ENCODE results near the gene WNT6. TPM values are rescaled to one million over a fixed set of nuclear protein-coding genes. Genes with fewer than 3 reads are reported as not detected.

The WNT6 gene
- not detected for polyA plus RNA-seq (2012; ENCODE audit: low read depth, missing spikeins)

DNA sequence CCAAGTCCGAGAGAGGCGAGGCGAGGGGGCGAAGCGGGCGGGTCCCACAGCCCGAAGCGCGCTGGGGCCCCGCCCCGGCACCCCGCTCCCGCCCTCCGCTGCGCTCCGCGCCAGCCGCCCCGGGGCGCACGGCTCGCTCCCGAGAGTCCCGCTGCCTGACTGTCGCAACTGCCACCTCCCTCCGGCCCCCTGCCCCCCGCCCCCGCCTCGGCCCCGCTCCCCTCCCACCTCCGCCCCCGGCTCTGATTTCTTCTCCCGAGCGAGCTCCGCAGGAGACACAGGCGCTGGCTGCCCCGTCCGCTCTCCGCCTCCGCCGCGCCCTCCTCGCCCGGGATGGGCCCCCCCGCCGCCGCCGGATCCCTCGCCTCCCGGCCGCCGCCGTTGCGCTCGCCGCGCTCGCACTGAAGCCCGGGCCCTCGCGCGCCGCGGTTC lies at the start of gene WNT6:
WNT6 (plus strand) TSS at position 250 of the 432 bp plus-strand sequence. CDS start 233 bp downstream, outside the sequence.
- no peak for TF ChIP-seq POU2F2 (IDR thresholded peaks at IDR 0.05; ENCODE audit: low read depth, low read length)
- no peak for TF ChIP-seq PAX5 (IDR thresholded peaks at IDR 0.05; ENCODE audit: insufficient read depth, low read length, severe bottlenecking)
- TF ChIP-seq TAF1 (IDR thresholded peaks at IDR 0.05; ENCODE audit: low read depth, low read length) = no peak
- no peak for TF ChIP-seq SPI1 (IDR thresholded peaks at IDR 0.05; ENCODE audit: low read depth, low read length)
- no peak for TF ChIP-seq POLR2A (IDR thresholded peaks at IDR 0.05; ENCODE audit: low read depth, low read length)
- no peak for TF ChIP-seq POLR2AphosphoS5 (IDR thresholded peaks at IDR 0.05; ENCODE audit: low read depth, low read length)
- no peak for DNase-seq (ENCODE audit: insufficient read length, low spot score)
- no peak for FAIRE-seq

DNA sequence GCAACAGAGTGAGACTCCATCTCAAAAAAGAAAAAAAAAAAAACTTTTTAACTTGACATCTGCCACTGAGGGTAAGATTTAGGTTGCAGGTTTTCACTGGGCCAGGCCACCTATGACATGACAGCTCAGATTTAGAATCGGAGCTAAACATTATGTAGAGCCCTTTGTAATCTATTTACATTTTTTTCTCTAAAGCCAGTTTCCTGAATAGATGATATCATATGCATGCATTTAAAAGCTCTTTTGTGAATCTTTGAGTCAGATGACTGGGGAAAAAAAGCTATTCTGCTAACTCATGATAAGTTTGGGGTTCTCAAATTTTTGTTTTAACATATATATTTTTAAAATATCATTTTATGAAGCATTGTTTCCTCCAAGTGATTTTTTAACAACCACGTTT lies 49.3 kb upstream of the WNT6 start:
- no peak for DNase-seq (ENCODE audit: insufficient read length, low spot score)
- TF ChIP-seq POLR2AphosphoS5 (IDR thresholded peaks at IDR 0.05; ENCODE audit: low read depth, low read length) (no peak), POU2F2 (IDR thresholded peaks at IDR 0.05; ENCODE audit: low read depth, low read length) (no peak), PAX5 (IDR thresholded peaks at IDR 0.05; ENCODE audit: insufficient read depth, low read length, severe bottlenecking) (no peak), SPI1 (IDR thresholded peaks at IDR 0.05; ENCODE audit: low read depth, low read length) (no peak), TAF1 (IDR thresholded peaks at IDR 0.05; ENCODE audit: low read depth, low read length) (no peak), POLR2A (IDR thresholded peaks at IDR 0.05; ENCODE audit: low read depth, low read length) (no peak)
- FAIRE-seq = no peak

GRCh38 chr2:218811382-218811781 lies 48.2 kb upstream of the WNT6 start:
- no peak for DNase-seq (ENCODE audit: insufficient read length, low spot score)
- FAIRE-seq = no peak
- no peak for TF ChIP-seq POLR2A (IDR thresholded peaks at IDR 0.05; ENCODE audit: low read depth, low read length)
- TF ChIP-seq POLR2AphosphoS5 (IDR thresholded peaks at IDR 0.05; ENCODE audit: low read depth, low read length) = no peak
- TF ChIP-seq SPI1 (IDR thresholded peaks at IDR 0.05; ENCODE audit: low read depth, low read length) = no peak
- no peak for TF ChIP-seq PAX5 (IDR thresholded peaks at IDR 0.05; ENCODE audit: insufficient read depth, low read length, severe bottlenecking)
- TF ChIP-seq TAF1 (IDR thresholded peaks at IDR 0.05; ENCODE audit: low read depth, low read length) = no peak
- no peak for TF ChIP-seq POU2F2 (IDR thresholded peaks at IDR 0.05; ENCODE audit: low read depth, low read length)

DNA sequence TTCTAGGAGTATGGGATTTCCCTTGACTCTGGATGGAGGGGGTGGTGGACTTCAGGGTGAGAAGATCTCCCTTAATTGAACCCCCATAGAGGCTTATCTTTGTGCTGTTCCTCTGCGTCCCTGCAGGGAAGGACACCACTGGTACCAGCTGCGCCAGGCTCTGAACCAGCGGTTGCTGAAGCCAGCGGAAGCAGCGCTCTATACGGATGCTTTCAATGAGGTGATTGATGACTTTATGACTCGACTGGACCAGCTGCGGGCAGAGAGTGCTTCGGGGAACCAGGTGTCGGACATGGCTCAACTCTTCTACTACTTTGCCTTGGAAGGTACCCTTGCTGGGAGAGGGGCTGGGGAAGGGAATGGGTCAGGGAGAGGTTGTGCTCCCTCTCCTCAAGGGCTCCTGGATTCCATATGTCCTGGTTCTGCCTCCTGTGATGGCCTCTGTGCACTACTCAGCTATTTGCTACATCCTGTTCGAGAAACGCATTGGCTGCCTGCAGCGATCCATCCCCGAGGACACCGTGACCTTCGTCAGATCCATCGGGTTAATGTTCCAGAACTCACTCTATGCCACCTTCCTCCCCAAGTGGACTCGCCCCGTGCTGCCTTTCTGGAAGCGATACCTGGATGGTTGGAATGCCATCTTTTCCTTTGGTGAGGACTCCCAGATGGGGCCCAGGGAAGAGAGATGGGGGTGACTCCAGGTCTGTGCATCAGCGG lies 47.3 kb upstream of the WNT6 start:
- no peak for FAIRE-seq

DNA sequence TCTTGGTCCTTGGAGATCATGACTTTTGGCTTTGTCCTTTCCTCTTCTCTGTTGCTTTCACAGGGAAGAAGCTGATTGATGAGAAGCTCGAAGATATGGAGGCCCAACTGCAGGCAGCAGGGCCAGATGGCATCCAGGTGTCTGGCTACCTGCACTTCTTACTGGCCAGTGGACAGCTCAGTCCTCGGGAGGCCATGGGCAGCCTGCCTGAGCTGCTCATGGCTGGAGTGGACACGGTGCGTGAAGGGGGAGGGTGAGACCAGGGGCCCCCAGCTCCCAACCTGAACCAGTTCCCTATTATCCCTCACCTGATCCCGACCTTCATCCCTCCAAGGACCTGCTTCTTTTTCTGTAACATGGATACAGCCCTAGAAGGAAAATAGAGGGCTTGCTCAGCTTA lies 46.7 kb upstream of the WNT6 start:
- no peak for TF ChIP-seq POLR2AphosphoS5 (IDR thresholded peaks at IDR 0.05; ENCODE audit: low read depth, low read length)
- TF ChIP-seq SPI1 (IDR thresholded peaks at IDR 0.05; ENCODE audit: low read depth, low read length) = no peak
- TF ChIP-seq POU2F2 (IDR thresholded peaks at IDR 0.05; ENCODE audit: low read depth, low read length) = no peak
- TF ChIP-seq TAF1 (IDR thresholded peaks at IDR 0.05; ENCODE audit: low read depth, low read length) = no peak
- no peak for TF ChIP-seq POLR2A (IDR thresholded peaks at IDR 0.05; ENCODE audit: low read depth, low read length)
- no peak for TF ChIP-seq PAX5 (IDR thresholded peaks at IDR 0.05; ENCODE audit: insufficient read depth, low read length, severe bottlenecking)
- DNase-seq (ENCODE audit: insufficient read length, low spot score) (no peak), FAIRE-seq (no peak)

More for the DNA sequence above, 47.3 kb upstream of the WNT6 start:
- TF ChIP-seq POLR2AphosphoS5 (IDR thresholded peaks at IDR 0.05; ENCODE audit: low read depth, low read length) = no peak
- TF ChIP-seq POLR2A (IDR thresholded peaks at IDR 0.05; ENCODE audit: low read depth, low read length) = no peak
- TF ChIP-seq SPI1 (IDR thresholded peaks at IDR 0.05; ENCODE audit: low read depth, low read length) = no peak
- no peak for TF ChIP-seq PAX5 (IDR thresholded peaks at IDR 0.05; ENCODE audit: insufficient read depth, low read length, severe bottlenecking)
- no peak for TF ChIP-seq TAF1 (IDR thresholded peaks at IDR 0.05; ENCODE audit: low read depth, low read length)
- no peak for TF ChIP-seq POU2F2 (IDR thresholded peaks at IDR 0.05; ENCODE audit: low read depth, low read length)
- no peak for DNase-seq (ENCODE audit: insufficient read length, low spot score)

DNA sequence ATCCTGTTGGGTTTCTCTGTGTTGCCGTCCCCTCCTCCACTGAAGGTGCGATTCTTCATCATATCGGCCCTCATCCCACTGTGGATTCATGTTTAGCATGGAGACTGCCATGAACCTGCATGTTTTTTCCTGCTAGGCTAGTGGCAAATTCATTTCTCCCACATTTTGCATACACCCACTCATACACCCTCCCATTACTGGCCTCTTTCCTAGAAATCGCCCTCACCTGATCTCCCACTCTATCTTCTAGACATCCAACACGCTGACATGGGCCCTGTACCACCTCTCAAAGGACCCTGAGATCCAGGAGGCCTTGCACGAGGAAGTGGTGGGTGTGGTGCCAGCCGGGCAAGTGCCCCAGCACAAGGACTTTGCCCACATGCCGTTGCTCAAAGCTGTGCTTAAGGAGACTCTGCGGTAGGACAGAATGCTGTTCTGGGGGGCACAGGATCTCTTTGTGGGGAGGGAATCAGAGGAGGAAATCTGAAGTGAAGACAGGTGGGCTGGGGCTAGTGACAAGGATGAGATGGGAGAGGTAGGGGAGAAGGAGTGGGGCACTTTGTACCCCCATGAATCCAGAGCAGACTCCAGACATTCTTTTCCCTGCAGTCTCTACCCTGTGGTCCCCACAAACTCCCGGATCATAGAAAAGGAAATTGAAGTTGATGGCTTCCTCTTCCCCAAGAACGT lies 45.7 kb upstream of the WNT6 start:
- FAIRE-seq (no peak), DNase-seq (ENCODE audit: insufficient read length, low spot score) (no peak)
- no peak for TF ChIP-seq PAX5 (IDR thresholded peaks at IDR 0.05; ENCODE audit: insufficient read depth, low read length, severe bottlenecking)
- TF ChIP-seq POU2F2 (IDR thresholded peaks at IDR 0.05; ENCODE audit: low read depth, low read length) = no peak
- TF ChIP-seq TAF1 (IDR thresholded peaks at IDR 0.05; ENCODE audit: low read depth, low read length) = no peak
- no peak for TF ChIP-seq POLR2AphosphoS5 (IDR thresholded peaks at IDR 0.05; ENCODE audit: low read depth, low read length)
- TF ChIP-seq SPI1 (IDR thresholded peaks at IDR 0.05; ENCODE audit: low read depth, low read length) = no peak
- no peak for TF ChIP-seq POLR2A (IDR thresholded peaks at IDR 0.05; ENCODE audit: low read depth, low read length)

- TF ChIP-seq POU2F2 (IDR thresholded peaks at IDR 0.05; ENCODE audit: low read depth, low read length) = no peak
- no peak for TF ChIP-seq SPI1 (IDR thresholded peaks at IDR 0.05; ENCODE audit: low read depth, low read length)
- no peak for TF ChIP-seq POLR2AphosphoS5 (IDR thresholded peaks at IDR 0.05; ENCODE audit: low read depth, low read length)
- TF ChIP-seq TAF1 (IDR thresholded peaks at IDR 0.05; ENCODE audit: low read depth, low read length) = no peak
- TF ChIP-seq POLR2A (IDR thresholded peaks at IDR 0.05; ENCODE audit: low read depth, low read length) = no peak
- TF ChIP-seq PAX5 (IDR thresholded peaks at IDR 0.05; ENCODE audit: insufficient read depth, low read length, severe bottlenecking) = no peak
- FAIRE-seq (no peak), DNase-seq (ENCODE audit: insufficient read length, low spot score) (no peak)
Observed at GRCh38 chr2:218814540-218815243, 44.9 kb upstream of the WNT6 start.

- no peak for FAIRE-seq
- TF ChIP-seq SPI1 (IDR thresholded peaks at IDR 0.05; ENCODE audit: low read depth, low read length) = no peak
- TF ChIP-seq TAF1 (IDR thresholded peaks at IDR 0.05; ENCODE audit: low read depth, low read length) = no peak
- no peak for TF ChIP-seq POLR2AphosphoS5 (IDR thresholded peaks at IDR 0.05; ENCODE audit: low read depth, low read length)
- TF ChIP-seq POLR2A (IDR thresholded peaks at IDR 0.05; ENCODE audit: low read depth, low read length) = no peak
- no peak for TF ChIP-seq PAX5 (IDR thresholded peaks at IDR 0.05; ENCODE audit: insufficient read depth, low read length, severe bottlenecking)
- TF ChIP-seq POU2F2 (IDR thresholded peaks at IDR 0.05; ENCODE audit: low read depth, low read length) = no peak
- no peak for DNase-seq (ENCODE audit: insufficient read length, low spot score)
Observed at GRCh38 chr2:218815244-218815637, 44.4 kb upstream of the WNT6 start.
